K562 (cell line): ENCODE measurements around the gene LRRC70. TPM values are rescaled to one million over a fixed set of nuclear protein-coding genes. Genes with fewer than 3 reads are reported as not detected.

Experiments used
- BACH1 ChIP-seq: fragments of 200-800 bp; sonication (Bioruptor generic); IDR thresholded peaks from 2 replicates; pipeline ENCODE4 v1.6.1; 2016; ENCODE audit warnings: missing genetic modification characterization, missing compliant biosample characterization
- EP300 ChIP-seq: IDR thresholded peaks from 2 replicates; pipeline ENCODE4 v1.6.1; 2012; ENCODE audit warnings: low read length, improper control_type of control experiment
- EP400 ChIP-seq: fragments of 450-650 bp; IDR thresholded peaks from 2 replicates; pipeline ENCODE4 v1.6.1; 2017; ENCODE audit warnings: antibody characterized with exemption, mild to moderate bottlenecking, moderate library complexity
- FOXK2 ChIP-seq, 2 experiments: fragments of 450-650 bp; IDR thresholded peaks in 1 of 2; conservative IDR thresholded peaks in 1 of 2; 2 replicates each; pipeline ENCODE4 v1.6.1; 2016; ENCODE audit warnings: low read depth in 2 of 2, mild to moderate bottlenecking in 1 of 2
- JUND ChIP-seq, 2 experiments: IDR thresholded peaks; 2 replicates in 1 of 2; 3 replicates in 1 of 2; pipeline ENCODE4 v1.6.1; 2011; ENCODE audit warnings: borderline replicate concordance in 2 of 2, low read depth in 2 of 2, low read length in 2 of 2, improper control_type of control experiment in 1 of 2, missing biosample characterization in 1 of 2, missing genetic modification characterization in 1 of 2, missing genetic modification reagents in 1 of 2
- KAT8 ChIP-seq: fragments of 450-650 bp; IDR thresholded peaks from 2 replicates; pipeline ENCODE4 v1.6.1; 2016; ENCODE audit warnings: low read depth, mild to moderate bottlenecking
- MAFG ChIP-seq: fragments of 450-650 bp; conservative IDR thresholded peaks from 2 replicates; pipeline ENCODE4 v1.6.1; 2016; ENCODE audit warnings: missing genetic modification characterization, missing compliant biosample characterization
- MTA1 ChIP-seq: fragments of 450-650 bp; IDR thresholded peaks from 2 replicates; pipeline ENCODE4 v1.6.1; 2017; ENCODE audit warnings: borderline replicate concordance
- MYC ChIP-seq, 2 experiments: fragments of 250-450 bp in 1 of 2; sonication (Bioruptor Pico) in 1 of 2; IDR thresholded peaks; 2 replicates each; pipeline versions ENCODE4 v1.5.1 to v1.6.1; 2012 to 2021; ENCODE audit warnings: low read depth in 2 of 2, borderline replicate concordance in 1 of 2, improper control_type of control experiment in 1 of 2, low read length in 1 of 2, mild to moderate bottlenecking in 1 of 2, moderate library complexity in 1 of 2
- NCOA2 ChIP-seq, 2 experiments: fragments of 450-650 bp; IDR thresholded peaks; 2 replicates each; pipeline ENCODE4 v1.6.1; 2018; ENCODE audit warnings: mild to moderate bottlenecking in 2 of 2, moderate library complexity in 1 of 2; ENCODE audit not compliant: partially characterized antibody in 2 of 2
- NCOA6 ChIP-seq: fragments of 450-650 bp; IDR thresholded peaks from 2 replicates; pipeline ENCODE4 v1.6.1; 2017; ENCODE audit warnings: mild to moderate bottlenecking
- SOX6 ChIP-seq: fragments of 450-650 bp; IDR thresholded peaks from 2 replicates; pipeline ENCODE4 v1.6.1; 2014; ENCODE audit warnings: mild to moderate bottlenecking
- TEAD4 ChIP-seq, 2 experiments: sonication (generic) in 1 of 2; formaldehyde crosslinking in 1 of 2; IDR thresholded peaks; 2 replicates each; pipeline versions ENCODE4 v1.6.1 to v1.8.0; 2012 to 2022; ENCODE audit warnings: borderline replicate concordance in 1 of 2, inconsistent platforms in 1 of 2, low read length in 1 of 2, mild to moderate bottlenecking in 1 of 2, missing genetic modification reagents in 1 of 2
- ZNF324 ChIP-seq: fragments of 250-450 bp; sonication (Bioruptor Pico); IDR thresholded peaks from 2 replicates; pipeline ENCODE4 v1.4.0; 2020; ENCODE audit warnings: mild to moderate bottlenecking
- ZNF584 ChIP-seq: fragments of 200-800 bp; sonication (Bioruptor generic); IDR thresholded peaks from 2 replicates; pipeline ENCODE4 v1.6.1; 2016; ENCODE audit warnings: low read depth, mild to moderate bottlenecking, missing genetic modification characterization, missing compliant biosample characterization
- ZNF586 ChIP-seq: fragments of 450-650 bp; formaldehyde crosslinking; conservative IDR thresholded peaks from 2 replicates; pipeline ENCODE4 v1.4.0; 2020; ENCODE audit warnings: mild to moderate bottlenecking, moderate library complexity
- ZNF707 ChIP-seq: fragments of 250-450 bp; sonication (Bioruptor Pico); conservative IDR thresholded peaks from 2 replicates; pipeline ENCODE4 v1.8.0; 2022; ENCODE audit warnings: inconsistent platforms, mild to moderate bottlenecking, moderate library complexity
- polyA plus RNA-seq, 8 experiments: library from polyadenylated mRNA; depleted of rRNA in 4 of 8; stranded (reverse) in 5 of 8; unstranded in 3 of 8; fragments of >200 nt; fragmentation: Nextera tagmentation in 2 of 8; fragmentation: Illumina TruSeq in 1 of 8; extraction: Ambion mirVana in 2 of 8; extraction: Trizol in 1 of 8; gene quantifications; 2 replicates each; pipeline versions ENCODE4 v1.2.1 to v1.2.3, GENCODE V29; 2011 to 2014; ENCODE audit warnings: inconsistent platforms in 1 of 8, missing spikeins in 1 of 8
- total RNA-seq, 7 experiments: library from RNA; depleted of rRNA in 6 of 7; stranded (reverse); fragments of >200 nt in 6 of 7; fragmentation: Illumina TruSeq in 2 of 7; extraction: Trizol in 2 of 7; gene quantifications; 2 replicates each; pipeline versions ENCODE4 v1.2.1 to v1.2.3, GENCODE V29; 2011 to 2021; ENCODE audit warnings: low replicate concordance in 1 of 7
- TF ChIP-seq, protein P1 (sequence below), 2 experiments: fragments of 450-650 bp; conservative IDR thresholded peaks; 2 replicates each; pipeline ENCODE4 v1.6.1; 2017; ENCODE audit warnings: mild to moderate bottlenecking in 2 of 2, moderate library complexity in 2 of 2
- TF ChIP-seq, protein P2 (sequence below), 2 experiments: fragments of 450-650 bp in 1 of 2; sonication (generic) in 1 of 2; formaldehyde crosslinking in 1 of 2; IDR thresholded peaks in 1 of 2; conservative IDR thresholded peaks in 1 of 2; 2 replicates each; pipeline versions ENCODE4 v1.6.1 to v1.8.1; 2016 to 2023; ENCODE audit warnings: mild to moderate bottlenecking in 2 of 2, moderate library complexity in 2 of 2, inconsistent platforms in 1 of 2, missing genetic modification reagents in 1 of 2
- TF ChIP-seq, protein P3 (sequence below): fragments of 450-650 bp; IDR thresholded peaks from 2 replicates; pipeline ENCODE4 v1.6.1; 2016; ENCODE audit warnings: mild to moderate bottlenecking

The LRRC70 gene
- total and polyA plus RNA-seq, 9 of the 15 experiments (the other 6 are each of a cell fraction or from before 2014, with no cell fraction given), result 0.21 to 2.1 (median 0.73) TPM

DNA sequence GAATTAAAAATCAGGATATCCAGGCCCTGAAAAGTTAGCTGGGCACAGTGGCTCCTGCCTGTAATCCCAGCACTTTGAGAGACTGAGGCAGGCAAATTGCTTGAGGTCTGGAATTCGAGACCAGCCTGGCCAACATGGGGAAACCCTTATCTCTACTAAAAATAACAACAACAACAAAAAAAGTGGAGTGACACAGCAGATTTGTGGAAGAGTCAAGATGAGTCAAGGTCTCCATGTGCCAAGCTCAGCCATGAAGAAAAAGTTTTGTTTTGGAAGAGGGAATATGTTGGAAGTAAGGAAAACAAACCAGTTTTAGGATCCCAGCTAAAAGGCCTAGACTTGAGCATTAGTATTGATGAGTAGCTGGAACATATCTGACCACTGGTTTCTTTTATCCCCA is 14.7 kb downstream of the LRRC70 start (continued):
- TF ChIP-seq, protein P1, sequence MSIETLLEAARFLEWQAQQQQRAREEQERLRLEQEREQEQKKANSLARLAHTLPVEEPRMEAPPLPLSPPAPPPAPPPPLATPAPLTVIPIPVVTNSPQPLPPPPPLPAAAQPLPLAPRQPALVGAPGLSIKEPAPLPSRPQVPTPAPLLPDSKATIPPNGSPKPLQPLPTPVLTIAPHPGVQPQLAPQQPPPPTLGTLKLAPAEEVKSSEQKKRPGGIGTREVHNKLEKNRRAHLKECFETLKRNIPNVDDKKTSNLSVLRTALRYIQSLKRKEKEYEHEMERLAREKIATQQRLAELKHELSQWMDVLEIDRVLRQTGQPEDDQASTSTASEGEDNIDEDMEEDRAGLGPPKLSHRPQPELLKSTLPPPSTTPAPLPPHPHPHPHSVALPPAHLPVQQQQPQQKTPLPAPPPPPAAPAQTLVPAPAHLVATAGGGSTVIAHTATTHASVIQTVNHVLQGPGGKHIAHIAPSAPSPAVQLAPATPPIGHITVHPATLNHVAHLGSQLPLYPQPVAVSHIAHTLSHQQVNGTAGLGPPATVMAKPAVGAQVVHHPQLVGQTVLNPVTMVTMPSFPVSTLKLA (conservative IDR thresholded peaks at IDR 0.05), result peak in 1 of 2 experiments; percentile 19; a peak in 1 of 4 replicates
- no peak for TF ChIP-seq KAT8
- peak; percentile 67 to 71; a peak in 3 of 4 replicates for TF ChIP-seq FOXK2 (conservative IDR thresholded peaks at IDR 0.05 in 1 of 2, IDR thresholded peaks at IDR 0.05 in 1 of 2; ENCODE audit: low read depth in 2 of 2)
- no peak for TF ChIP-seq ZNF584 (CRISPR knock-in tag)
- TF ChIP-seq EP300, result peak; percentile 18; the same call in 1 of the 2 replicates
- peak; percentile 34; the same call in 1 of the 2 replicates for TF ChIP-seq MYC (IDR thresholded peaks at IDR 0.05; ENCODE audit: low read depth, low read length)
- no peak for TF ChIP-seq MYC (CRISPR knock-in tag; IDR thresholded peaks at IDR 0.05; ENCODE audit: borderline replicate concordance, low read depth)
- TF ChIP-seq JUND (IDR thresholded peaks at IDR 0.05; ENCODE audit: borderline replicate concordance, low read depth, low read length), result peak; percentile 38; the same call in 1 of the 2 replicates
- peak; percentile 40; the same call in 1 of the 3 replicates for TF ChIP-seq JUND (tag; IDR thresholded peaks at IDR 0.05; ENCODE audit: borderline replicate concordance, low read depth, low read length)
- no peak for TF ChIP-seq TEAD4 (IDR thresholded peaks at IDR 0.05; ENCODE audit: low read length)
- no peak for TF ChIP-seq TEAD4 (CRISPR knock-in tag; IDR thresholded peaks at IDR 0.05; ENCODE audit: borderline replicate concordance)
- no peak for TF ChIP-seq ZNF324 (CRISPR knock-in tag)
- no peak for TF ChIP-seq ZNF586 (CRISPR knock-in tag)
- peak; percentile 94 for TF ChIP-seq MAFG
- no peak for TF ChIP-seq NCOA2 (IDR thresholded peaks at IDR 0.05; ENCODE audit: partially characterized antibody in 2 of 2)
- 0 out of 2 replicates have a peak, but pooled peaks have one; percentile 52 for TF ChIP-seq BACH1
- 0 out of 2 replicates have a peak, but pooled peaks have one; percentile 11 for TF ChIP-seq SOX6
- TF ChIP-seq ZNF707 (CRISPR knock-in tag), result no peak
- TF ChIP-seq MTA1, result 0 out of 2 replicates have a peak, but pooled peaks have one; percentile 28
- TF ChIP-seq, protein P2, sequence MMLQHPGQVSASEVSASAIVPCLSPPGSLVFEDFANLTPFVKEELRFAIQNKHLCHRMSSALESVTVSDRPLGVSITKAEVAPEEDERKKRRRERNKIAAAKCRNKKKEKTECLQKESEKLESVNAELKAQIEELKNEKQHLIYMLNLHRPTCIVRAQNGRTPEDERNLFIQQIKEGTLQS (IDR thresholded peaks at IDR 0.05), result peak; percentile 25; the same call in 1 of the 2 replicates
- TF ChIP-seq, protein P2 (CRISPR knock-in tag; conservative IDR thresholded peaks at IDR 0.05), result no peak
- TF ChIP-seq EP400, result peak; percentile 45; the same call in 1 of the 2 replicates
- TF ChIP-seq, protein P3, sequence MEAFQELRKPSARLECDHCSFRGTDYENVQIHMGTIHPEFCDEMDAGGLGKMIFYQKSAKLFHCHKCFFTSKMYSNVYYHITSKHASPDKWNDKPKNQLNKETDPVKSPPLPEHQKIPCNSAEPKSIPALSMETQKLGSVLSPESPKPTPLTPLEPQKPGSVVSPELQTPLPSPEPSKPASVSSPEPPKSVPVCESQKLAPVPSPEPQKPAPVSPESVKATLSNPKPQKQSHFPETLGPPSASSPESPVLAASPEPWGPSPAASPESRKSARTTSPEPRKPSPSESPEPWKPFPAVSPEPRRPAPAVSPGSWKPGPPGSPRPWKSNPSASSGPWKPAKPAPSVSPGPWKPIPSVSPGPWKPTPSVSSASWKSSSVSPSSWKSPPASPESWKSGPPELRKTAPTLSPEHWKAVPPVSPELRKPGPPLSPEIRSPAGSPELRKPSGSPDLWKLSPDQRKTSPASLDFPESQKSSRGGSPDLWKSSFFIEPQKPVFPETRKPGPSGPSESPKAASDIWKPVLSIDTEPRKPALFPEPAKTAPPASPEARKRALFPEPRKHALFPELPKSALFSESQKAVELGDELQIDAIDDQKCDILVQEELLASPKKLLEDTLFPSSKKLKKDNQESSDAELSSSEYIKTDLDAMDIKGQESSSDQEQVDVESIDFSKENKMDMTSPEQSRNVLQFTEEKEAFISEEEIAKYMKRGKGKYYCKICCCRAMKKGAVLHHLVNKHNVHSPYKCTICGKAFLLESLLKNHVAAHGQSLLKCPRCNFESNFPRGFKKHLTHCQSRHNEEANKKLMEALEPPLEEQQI, result 0 out of 2 replicates have a peak, but pooled peaks have one; percentile 21
- no peak for TF ChIP-seq NCOA6
